ENCODE results near the gene CEP70.

GRCh38 chr3:138479438-138479863, 114.6 kb downstream of the CEP70 start:
- TF ChIP-seq POLR2A (IDR thresholded peaks at IDR 0.05; ENCODE audit: low read depth, low read length) (no peak), TAF1 (IDR thresholded peaks at IDR 0.05; ENCODE audit: low read depth, low read length) (no peak), POLR2AphosphoS5 (IDR thresholded peaks at IDR 0.05; ENCODE audit: low read depth, low read length) (no peak), SPI1 (IDR thresholded peaks at IDR 0.05; ENCODE audit: low read depth, low read length) (no peak), POU2F2 (IDR thresholded peaks at IDR 0.05; ENCODE audit: low read depth, low read length) (no peak), PAX5 (IDR thresholded peaks at IDR 0.05; ENCODE audit: insufficient read depth, low read length, severe bottlenecking) (no peak)
